HG03460 (cell line): ENCODE measurements around the gene ZMYND8.
"Not testable (repeated sequence)": the region's sequence is repeated elsewhere in the genome, so short reads cannot be mapped to it uniquely, and the experiment has no call there.

ENCODE experiments used
- ATAC-seq: cut with Tn5 transposase; IDR thresholded peaks from one replicate; pipeline ENCODE4 v1.9.1; 2021; ENCODE audit not compliant: unreplicated experiment

Gene ZMYND8

GRCh38 chr20:47212606-47213207, 143.8 kb downstream of the ZMYND8 start:
- ATAC-seq = no peak

- no peak for ATAC-seq
Observed at GRCh38 chr20:47211036-47211435, 145.5 kb downstream of the ZMYND8 start.

GRCh38 chr20:47210470-47210869, 146.0 kb downstream of the ZMYND8 start:
- no peak for ATAC-seq

- ATAC-seq = no peak
Observed at GRCh38 chr20:47209982-47210381, 146.5 kb downstream of the ZMYND8 start.

GRCh38 chr20:47208534-47209174, 147.8 kb downstream of the ZMYND8 start:
- no peak for ATAC-seq

GRCh38 chr20:47206962-47207641, 149.4 kb downstream of the ZMYND8 start:
- ATAC-seq = no peak

GRCh38 chr20:47206552-47206951, 149.9 kb downstream of the ZMYND8 start:
- not testable (repeated sequence) for ATAC-seq

- ATAC-seq = no peak
Observed at GRCh38 chr20:47205577-47206123, 150.8 kb downstream of the ZMYND8 start.

- ATAC-seq = not testable (repeated sequence)
Observed at GRCh38 chr20:47204850-47205122, 151.7 kb downstream of the ZMYND8 start.

- ATAC-seq = no peak
Observed at GRCh38 chr20:47204008-47204849, 152.3 kb downstream of the ZMYND8 start.

- no peak for ATAC-seq
Observed at GRCh38 chr20:47202733-47203667, 153.5 kb downstream of the ZMYND8 start.

- no peak for ATAC-seq
Observed at GRCh38 chr20:47201074-47201730, 155.3 kb downstream of the ZMYND8 start.

- ATAC-seq = no peak
Observed at GRCh38 chr20:47198996-47199552, 157.4 kb downstream of the ZMYND8 start.

GRCh38 chr20:47198254-47198671, 158.2 kb downstream of the ZMYND8 start:
- no peak for ATAC-seq

GRCh38 chr20:47196091-47197081, 160.1 kb downstream of the ZMYND8 start:
- ATAC-seq = no peak

- ATAC-seq = no peak
Observed at GRCh38 chr20:47195573-47195972, 160.9 kb downstream of the ZMYND8 start.

GRCh38 chr20:47191956-47192355, 164.5 kb downstream of the ZMYND8 start:
- ATAC-seq = no peak

- no peak for ATAC-seq
Observed at GRCh38 chr20:47191074-47191673, 165.3 kb downstream of the ZMYND8 start.
